Measurements from ENCODE around the gene TNS2. TPM values are rescaled to one million over a fixed set of nuclear protein-coding genes. Genes with fewer than 3 reads are reported as not detected.

Gene TNS2
- total and polyA plus RNA-seq, 2 of the 13 experiments (the other 11 are each of a cell fraction or from before 2014, with no cell fraction given) = 8.9 to 20.4 TPM

DNA sequence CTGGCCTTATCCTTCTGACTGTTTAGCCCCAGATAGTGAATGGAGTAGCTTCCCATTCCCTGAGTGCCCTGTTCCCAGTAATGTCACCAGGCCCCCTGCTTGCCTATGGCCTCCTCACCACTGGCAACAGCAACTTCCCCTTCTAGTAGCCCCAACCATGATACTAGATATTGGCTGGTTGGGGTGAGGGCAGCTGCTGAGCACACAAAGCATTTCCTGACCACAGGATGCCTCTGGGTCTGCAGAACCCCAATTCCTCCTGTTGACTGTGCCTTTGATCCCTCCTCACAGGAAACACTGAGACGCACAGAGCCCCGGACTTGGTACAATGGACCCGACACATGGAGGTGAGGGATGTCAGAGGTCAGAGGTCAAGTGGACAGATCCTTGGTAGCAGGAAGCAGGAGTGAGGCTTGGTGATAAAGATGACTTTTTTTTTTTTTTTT is 54.0 kb downstream of the TNS2 start (continued):
- TF ChIP-seq, protein P1, sequence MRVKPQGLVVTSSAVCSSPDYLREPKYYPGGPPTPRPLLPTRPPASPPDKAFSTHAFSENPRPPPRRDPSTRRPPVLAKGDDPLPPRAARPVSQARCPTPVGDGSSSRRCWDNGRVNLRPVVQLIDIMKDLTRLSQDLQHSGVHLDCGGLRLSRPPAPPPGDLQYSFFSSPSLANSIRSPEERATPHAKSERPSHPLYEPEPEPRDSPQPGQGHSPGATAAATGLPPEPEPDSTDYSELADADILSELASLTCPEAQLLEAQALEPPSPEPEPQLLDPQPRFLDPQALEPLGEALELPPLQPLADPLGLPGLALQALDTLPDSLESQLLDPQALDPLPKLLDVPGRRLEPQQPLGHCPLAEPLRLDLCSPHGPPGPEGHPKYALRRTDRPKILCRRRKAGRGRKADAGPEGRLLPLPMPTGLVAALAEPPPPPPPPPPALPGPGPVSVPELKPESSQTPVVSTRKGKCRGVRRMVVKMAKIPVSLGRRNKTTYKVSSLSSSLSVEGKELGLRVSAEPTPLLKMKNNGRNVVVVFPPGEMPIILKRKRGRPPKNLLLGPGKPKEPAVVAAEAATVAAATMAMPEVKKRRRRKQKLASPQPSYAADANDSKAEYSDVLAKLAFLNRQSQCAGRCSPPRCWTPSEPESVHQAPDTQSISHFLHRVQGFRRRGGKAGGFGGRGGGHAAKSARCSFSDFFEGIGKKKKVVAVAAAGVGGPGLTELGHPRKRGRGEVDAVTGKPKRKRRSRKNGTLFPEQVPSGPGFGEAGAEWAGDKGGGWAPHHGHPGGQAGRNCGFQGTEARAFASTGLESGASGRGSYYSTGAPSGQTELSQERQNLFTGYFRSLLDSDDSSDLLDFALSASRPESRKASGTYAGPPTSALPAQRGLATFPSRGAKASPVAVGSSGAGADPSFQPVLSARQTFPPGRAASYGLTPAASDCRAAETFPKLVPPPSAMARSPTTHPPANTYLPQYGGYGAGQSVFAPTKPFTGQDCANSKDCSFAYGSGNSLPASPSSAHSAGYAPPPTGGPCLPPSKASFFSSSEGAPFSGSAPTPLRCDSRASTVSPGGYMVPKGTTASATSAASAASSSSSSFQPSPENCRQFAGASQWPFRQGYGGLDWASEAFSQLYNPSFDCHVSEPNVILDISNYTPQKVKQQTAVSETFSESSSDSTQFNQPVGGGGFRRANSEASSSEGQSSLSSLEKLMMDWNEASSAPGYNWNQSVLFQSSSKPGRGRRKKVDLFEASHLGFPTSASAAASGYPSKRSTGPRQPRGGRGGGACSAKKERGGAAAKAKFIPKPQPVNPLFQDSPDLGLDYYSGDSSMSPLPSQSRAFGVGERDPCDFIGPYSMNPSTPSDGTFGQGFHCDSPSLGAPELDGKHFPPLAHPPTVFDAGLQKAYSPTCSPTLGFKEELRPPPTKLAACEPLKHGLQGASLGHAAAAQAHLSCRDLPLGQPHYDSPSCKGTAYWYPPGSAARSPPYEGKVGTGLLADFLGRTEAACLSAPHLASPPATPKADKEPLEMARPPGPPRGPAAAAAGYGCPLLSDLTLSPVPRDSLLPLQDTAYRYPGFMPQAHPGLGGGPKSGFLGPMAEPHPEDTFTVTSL (CRISPR knock-in tag; IDR thresholded peaks at IDR 0.05; ENCODE audit: borderline replicate concordance) = no peak
- no peak for TF ChIP-seq KDM5A (IDR thresholded peaks at IDR 0.05; ENCODE audit: borderline replicate concordance, low read length)
- TF ChIP-seq ZNF260 (CRISPR knock-in tag; IDR thresholded peaks at IDR 0.05; ENCODE audit: borderline replicate concordance, low read depth) = no peak
- TF ChIP-seq ZNF790 (CRISPR knock-in tag; IDR thresholded peaks at IDR 0.05; ENCODE audit: borderline replicate concordance) = no peak
- TF ChIP-seq, protein P2, sequence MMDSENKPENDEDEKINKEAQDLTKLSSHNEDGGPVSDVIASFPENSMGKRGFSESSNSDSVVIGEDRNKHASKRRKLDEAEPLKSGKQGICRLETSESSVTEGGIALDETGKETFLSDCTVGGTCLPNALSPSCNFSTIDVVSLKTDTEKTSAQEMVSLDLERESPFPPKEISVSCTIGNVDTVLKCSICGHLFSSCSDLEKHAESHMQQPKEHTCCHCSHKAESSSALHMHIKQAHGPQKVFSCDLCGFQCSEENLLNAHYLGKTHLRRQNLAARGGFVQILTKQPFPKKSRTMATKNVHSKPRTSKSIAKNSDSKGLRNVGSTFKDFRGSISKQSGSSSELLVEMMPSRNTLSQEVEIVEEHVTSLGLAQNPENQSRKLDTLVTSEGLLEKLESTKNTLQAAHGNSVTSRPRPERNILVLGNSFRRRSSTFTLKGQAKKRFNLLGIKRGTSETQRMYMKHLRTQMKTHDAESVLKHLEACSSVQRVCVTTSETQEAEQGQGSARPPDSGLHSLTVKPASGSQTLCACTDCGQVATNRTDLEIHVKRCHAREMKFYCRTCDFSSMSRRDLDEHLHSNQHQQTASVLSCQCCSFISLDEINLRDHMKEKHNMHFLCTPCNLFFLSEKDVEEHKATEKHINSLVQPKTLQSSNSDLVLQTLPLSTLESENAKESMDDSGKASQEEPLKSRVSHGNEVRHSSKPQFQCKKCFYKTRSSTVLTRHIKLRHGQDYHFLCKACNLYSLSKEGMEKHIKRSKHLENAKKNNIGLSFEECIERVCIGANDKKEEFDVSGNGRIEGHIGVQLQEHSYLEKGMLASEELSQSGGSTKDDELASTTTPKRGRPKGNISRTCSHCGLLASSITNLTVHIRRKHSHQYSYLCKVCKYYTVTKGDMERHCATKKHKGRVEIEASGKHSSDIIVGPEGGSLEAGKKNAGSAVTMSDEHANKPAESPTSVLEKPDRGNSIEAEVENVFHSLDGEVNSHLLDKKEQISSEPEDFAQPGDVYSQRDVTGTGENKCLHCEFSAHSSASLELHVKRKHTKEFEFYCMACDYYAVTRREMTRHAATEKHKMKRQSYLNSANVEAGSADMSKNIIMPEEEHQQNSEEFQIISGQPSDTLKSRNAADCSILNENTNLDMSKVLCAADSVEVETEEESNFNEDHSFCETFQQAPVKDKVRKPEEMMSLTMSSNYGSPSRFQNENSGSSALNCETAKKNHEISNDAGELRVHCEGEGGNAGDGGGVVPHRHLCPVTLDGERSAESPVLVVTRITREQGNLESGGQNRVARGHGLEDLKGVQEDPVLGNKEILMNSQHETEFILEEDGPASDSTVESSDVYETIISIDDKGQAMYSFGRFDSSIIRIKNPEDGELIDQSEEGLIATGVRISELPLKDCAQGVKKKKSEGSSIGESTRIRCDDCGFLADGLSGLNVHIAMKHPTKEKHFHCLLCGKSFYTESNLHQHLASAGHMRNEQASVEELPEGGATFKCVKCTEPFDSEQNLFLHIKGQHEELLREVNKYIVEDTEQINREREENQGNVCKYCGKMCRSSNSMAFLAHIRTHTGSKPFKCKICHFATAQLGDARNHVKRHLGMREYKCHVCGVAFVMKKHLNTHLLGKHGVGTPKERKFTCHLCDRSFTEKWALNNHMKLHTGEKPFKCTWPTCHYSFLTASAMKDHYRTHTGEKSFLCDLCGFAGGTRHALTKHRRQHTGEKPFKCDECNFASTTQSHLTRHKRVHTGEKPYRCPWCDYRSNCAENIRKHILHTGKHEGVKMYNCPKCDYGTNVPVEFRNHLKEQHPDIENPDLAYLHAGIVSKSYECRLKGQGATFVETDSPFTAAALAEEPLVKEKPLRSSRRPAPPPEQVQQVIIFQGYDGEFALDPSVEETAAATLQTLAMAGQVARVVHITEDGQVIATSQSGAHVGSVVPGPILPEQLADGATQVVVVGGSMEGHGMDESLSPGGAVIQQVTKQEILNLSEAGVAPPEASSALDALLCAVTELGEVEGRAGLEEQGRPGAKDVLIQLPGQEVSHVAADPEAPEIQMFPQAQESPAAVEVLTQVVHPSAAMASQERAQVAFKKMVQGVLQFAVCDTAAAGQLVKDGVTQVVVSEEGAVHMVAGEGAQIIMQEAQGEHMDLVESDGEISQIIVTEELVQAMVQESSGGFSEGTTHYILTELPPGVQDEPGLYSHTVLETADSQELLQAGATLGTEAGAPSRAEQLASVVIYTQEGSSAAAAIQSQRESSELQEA (CRISPR knock-in tag; IDR thresholded peaks at IDR 0.05; ENCODE audit: not compliant biosample characterization) = no peak
- TF ChIP-seq, protein P3, sequence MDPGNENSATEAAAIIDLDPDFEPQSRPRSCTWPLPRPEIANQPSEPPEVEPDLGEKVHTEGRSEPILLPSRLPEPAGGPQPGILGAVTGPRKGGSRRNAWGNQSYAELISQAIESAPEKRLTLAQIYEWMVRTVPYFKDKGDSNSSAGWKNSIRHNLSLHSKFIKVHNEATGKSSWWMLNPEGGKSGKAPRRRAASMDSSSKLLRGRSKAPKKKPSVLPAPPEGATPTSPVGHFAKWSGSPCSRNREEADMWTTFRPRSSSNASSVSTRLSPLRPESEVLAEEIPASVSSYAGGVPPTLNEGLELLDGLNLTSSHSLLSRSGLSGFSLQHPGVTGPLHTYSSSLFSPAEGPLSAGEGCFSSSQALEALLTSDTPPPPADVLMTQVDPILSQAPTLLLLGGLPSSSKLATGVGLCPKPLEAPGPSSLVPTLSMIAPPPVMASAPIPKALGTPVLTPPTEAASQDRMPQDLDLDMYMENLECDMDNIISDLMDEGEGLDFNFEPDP (CRISPR knock-in tag; conservative IDR thresholded peaks at IDR 0.05) = no peak
- TF ChIP-seq, protein P4, sequence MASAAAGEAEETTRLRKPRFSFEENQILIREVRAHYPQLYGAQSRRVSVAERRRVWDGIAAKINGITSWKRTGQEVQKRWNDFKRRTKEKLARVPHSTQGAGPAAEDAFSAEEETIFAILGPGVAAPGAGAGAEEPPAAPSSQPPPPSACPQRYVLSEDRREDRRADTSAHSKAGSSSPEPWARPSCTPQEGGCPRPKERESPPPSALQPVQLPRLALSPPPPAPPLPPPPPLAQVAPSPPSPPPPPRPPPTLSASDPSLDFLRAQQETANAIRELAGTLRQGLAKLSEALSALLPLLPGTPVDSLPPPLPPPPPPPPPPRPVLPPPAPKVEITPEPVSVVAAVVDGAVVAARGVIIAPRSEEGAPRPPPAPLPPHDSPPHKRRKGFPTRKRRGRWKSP (CRISPR knock-in tag; IDR thresholded peaks at IDR 0.05) = no peak
- TF ChIP-seq EED (CRISPR knock-in tag; IDR thresholded peaks at IDR 0.05) = no peak
- peak; percentile 51 for TF ChIP-seq NCOR1 (IDR thresholded peaks at IDR 0.05; ENCODE audit: borderline replicate concordance, low read length)
- TF ChIP-seq NRL (CRISPR knock-in tag; IDR thresholded peaks at IDR 0.05; ENCODE audit: borderline replicate concordance) = no peak
- TF ChIP-seq ZFP36 (IDR thresholded peaks at IDR 0.05; ENCODE audit: borderline replicate concordance, low read depth, low read length, partially characterized antibody) = no peak
- no peak for TF ChIP-seq ZNF749 (CRISPR knock-in tag; IDR thresholded peaks at IDR 0.05; ENCODE audit: borderline replicate concordance)

Data from HepG2 (cell line).